Measurements from ENCODE around the gene OSMR. TPM values are rescaled to one million over a fixed set of nuclear protein-coding genes. Genes with fewer than 3 reads are reported as not detected.

OSMR gene
- total and polyA plus RNA-seq, 2 experiments from 2014 or later: 1.5 to 2.6 TPM

GRCh38 chr5:38837416-38837815 lies 8.4 kb upstream of the OSMR start:
- H2AFZ ChIP-seq: no peak overlapping the region
- no peak for TF ChIP-seq EZH2 (IDR thresholded peaks at IDR 0.05; ENCODE audit: low read depth, unreplicated experiment)
- no peak for TF ChIP-seq REST (IDR thresholded peaks at IDR 0.05; ENCODE audit: unreplicated experiment)
- no peak for TF ChIP-seq STAT1 (IDR thresholded peaks at IDR 0.05; ENCODE audit: unreplicated experiment)
- TF ChIP-seq ZNF114 (CRISPR knock-in tag; IDR thresholded peaks at IDR 0.05): no peak
- no peak for TF ChIP-seq ETS1 (IDR thresholded peaks at IDR 0.05)
- TF ChIP-seq EZH2phosphoT487 (IDR thresholded peaks at IDR 0.05; ENCODE audit: unreplicated experiment): no peak
- TF ChIP-seq ZNF462 (CRISPR knock-in tag; IDR thresholded peaks at IDR 0.05): no peak
- no peak for TF ChIP-seq CREB1 (CRISPR knock-in tag; IDR thresholded peaks at IDR 0.05; ENCODE audit: low read depth)
- no peak overlapping the region for H3K27ac ChIP-seq (ENCODE audit: low read depth)
- no peak overlapping the region for H3K4me3 ChIP-seq
- no peaks in the 10 kb centered on the region for H3F3A ChIP-seq (replicated peaks; ENCODE audit: low read depth)
- H3K9me3 Mint-ChIP-seq: no peaks in the 10 kb centered on the region
- no peaks in the 10 kb centered on the region for H3K9me2 ChIP-seq (ENCODE audit: insufficient read depth)
- H3K27ac Mint-ChIP-seq: no peak overlapping the region; the same call in 1 of the 2 replicates
- no peaks in the 10 kb centered on the region for H3K4me1 ChIP-seq (ENCODE audit: insufficient read depth)
- no peaks in the 10 kb centered on the region for H3K36me3 ChIP-seq (ENCODE audit: insufficient read depth)
- H3K27me3 ChIP-seq (ENCODE audit: insufficient read depth): no peaks in the 10 kb centered on the region
- no peaks in the 10 kb centered on the region for H4K20me1 ChIP-seq (replicated peaks; ENCODE audit: insufficient read depth)
- no peak for ATAC-seq
- H3K79me2 ChIP-seq (replicated peaks; ENCODE audit: insufficient read depth): no peaks in the 10 kb centered on the region
- no peak overlapping the region for H3K4me3 Mint-ChIP-seq
- DNase-seq (ENCODE audit: low spot score): no peak
- H3K4me2 ChIP-seq: no peak overlapping the region
- no peaks in the 10 kb centered on the region for H3K36me3 Mint-ChIP-seq (ENCODE audit: low read depth)
- no peaks in the 10 kb centered on the region for H3K4me1 Mint-ChIP-seq
- no peaks in the 10 kb centered on the region for H3K27me3 Mint-ChIP-seq (ENCODE audit: insufficient read depth, low read depth, poor library complexity)

All from GM23338 (cell line).